ENCODE data around the gene MYEF2. TPM values are rescaled to one million over a fixed set of nuclear protein-coding genes. Genes with fewer than 3 reads are reported as not detected.

MYEF2 gene
- polyA plus RNA-seq, 1 donor = 28.8 TPM

- Histone ChIP-seq H3K27me3 (ENCODE audit: control insufficient read depth, insufficient read depth, low read length) (peaks cover 6% of the 10 kb centered on the region), H3K4me1 (ENCODE audit: control insufficient read depth, insufficient read depth, low read length) (no peaks in the 10 kb centered on the region), H3K36me3 (ENCODE audit: control insufficient read depth, insufficient read depth, low read length) (no peaks in the 10 kb centered on the region), H3K9me3 (ENCODE audit: control insufficient read depth, low read depth, low read length) (no peaks in the 10 kb centered on the region), H3K4me3 (ENCODE audit: low read length) (no peak overlapping the region), H3K27ac (ENCODE audit: low read length) (no peak overlapping the region)
- WGBS (ENCODE audit: insufficient coverage, low lambda C conversion rate) = no CpG with 5 or more reads among the region's 4 CpGs
- no peak for DNase-seq
Observed at GRCh38 chr15:48091522-48091921, 86.6 kb downstream of the MYEF2 start.

GRCh38 chr15:48090666-48091065 lies 87.4 kb downstream of the MYEF2 start:
- no peaks in the 10 kb centered on the region for H3K36me3 ChIP-seq (ENCODE audit: control insufficient read depth, insufficient read depth, low read length)
- WGBS (ENCODE audit: insufficient coverage, low lambda C conversion rate) = no CpG with 5 or more reads among the region's 3 CpGs

GRCh38 chr15:48090115-48090514 lies 88.0 kb downstream of the MYEF2 start:
- Histone ChIP-seq H3K36me3 (ENCODE audit: control insufficient read depth, insufficient read depth, low read length) (no peaks in the 10 kb centered on the region), H3K4me1 (ENCODE audit: control insufficient read depth, insufficient read depth, low read length) (no peaks in the 10 kb centered on the region), H3K4me3 (ENCODE audit: low read length) (no peak overlapping the region), H3K27me3 (ENCODE audit: control insufficient read depth, insufficient read depth, low read length) (peaks cover 6% of the 10 kb centered on the region), H3K27ac (ENCODE audit: low read length) (no peak overlapping the region), H3K9me3 (ENCODE audit: control insufficient read depth, low read depth, low read length) (no peaks in the 10 kb centered on the region)
- DNase-seq = no peak
- WGBS (ENCODE audit: insufficient coverage, low lambda C conversion rate) = no CpG with 5 or more reads among the region's 2 CpGs

More at GRCh38 chr15:48090666-48091065, 87.4 kb downstream of the MYEF2 start:
- H3K9me3 ChIP-seq (ENCODE audit: control insufficient read depth, low read depth, low read length) = no peaks in the 10 kb centered on the region
- H3K27ac ChIP-seq (ENCODE audit: low read length) = no peak overlapping the region
- DNase-seq = no peak
- no peaks in the 10 kb centered on the region for H3K4me1 ChIP-seq (ENCODE audit: control insufficient read depth, insufficient read depth, low read length)
- H3K4me3 ChIP-seq (ENCODE audit: low read length) = no peak overlapping the region
- H3K27me3 ChIP-seq (ENCODE audit: control insufficient read depth, insufficient read depth, low read length) = peaks cover 6% of the 10 kb centered on the region

- no peaks in the 10 kb centered on the region for H3K36me3 ChIP-seq (ENCODE audit: control insufficient read depth, insufficient read depth, low read length)
- 50% methylated on average over 1 of the region's 6 CpGs for WGBS (ENCODE audit: insufficient coverage, low lambda C conversion rate)
- DNase-seq = no peak
- no peaks in the 10 kb centered on the region for H3K4me1 ChIP-seq (ENCODE audit: control insufficient read depth, insufficient read depth, low read length)
- peaks cover 6% of the 10 kb centered on the region for H3K27me3 ChIP-seq (ENCODE audit: control insufficient read depth, insufficient read depth, low read length)
- no peak overlapping the region for H3K27ac ChIP-seq (ENCODE audit: low read length)
- H3K4me3 ChIP-seq (ENCODE audit: low read length) = no peak overlapping the region
- no peaks in the 10 kb centered on the region for H3K9me3 ChIP-seq (ENCODE audit: control insufficient read depth, low read depth, low read length)
Observed at GRCh38 chr15:48089702-48090101, 88.4 kb downstream of the MYEF2 start.

GRCh38 chr15:48087844-48088243 lies 90.3 kb downstream of the MYEF2 start:
- Histone ChIP-seq H3K27ac (ENCODE audit: low read length) (no peak overlapping the region), H3K4me1 (ENCODE audit: control insufficient read depth, insufficient read depth, low read length) (no peaks in the 10 kb centered on the region), H3K36me3 (ENCODE audit: control insufficient read depth, insufficient read depth, low read length) (no peaks in the 10 kb centered on the region), H3K9me3 (ENCODE audit: control insufficient read depth, low read depth, low read length) (no peaks in the 10 kb centered on the region), H3K27me3 (ENCODE audit: control insufficient read depth, insufficient read depth, low read length) (peaks cover 6% of the 10 kb centered on the region), H3K4me3 (ENCODE audit: low read length) (no peak overlapping the region)
- no peak for DNase-seq
- WGBS (ENCODE audit: insufficient coverage, low lambda C conversion rate) = no CpG with 5 or more reads among the region's 3 CpGs

- 70% methylated on average over 2 of the region's 5 CpGs for WGBS (ENCODE audit: insufficient coverage, low lambda C conversion rate)
- no peak overlapping the region for H3K4me3 ChIP-seq (ENCODE audit: low read length)
- no peak for DNase-seq
Observed at GRCh38 chr15:48086576-48086975, 91.5 kb downstream of the MYEF2 start.

GRCh38 chr15:48086133-48086532 lies 92.0 kb downstream of the MYEF2 start:
- H3K4me3 ChIP-seq (ENCODE audit: low read length) = no peak overlapping the region
- no peaks in the 10 kb centered on the region for H3K9me3 ChIP-seq (ENCODE audit: control insufficient read depth, low read depth, low read length)
- peaks cover 6% of the 10 kb centered on the region for H3K27me3 ChIP-seq (ENCODE audit: control insufficient read depth, insufficient read depth, low read length)
- no peaks in the 10 kb centered on the region for H3K4me1 ChIP-seq (ENCODE audit: control insufficient read depth, insufficient read depth, low read length)
- H3K36me3 ChIP-seq (ENCODE audit: control insufficient read depth, insufficient read depth, low read length) = no peaks in the 10 kb centered on the region
- no peak overlapping the region for H3K27ac ChIP-seq (ENCODE audit: low read length)
- WGBS (ENCODE audit: insufficient coverage, low lambda C conversion rate) = 85% methylated on average over 4 of the region's 5 CpGs
- DNase-seq = no peak

More at GRCh38 chr15:48086576-48086975, 91.5 kb downstream of the MYEF2 start:
- Histone ChIP-seq H3K4me1 (ENCODE audit: control insufficient read depth, insufficient read depth, low read length) (no peaks in the 10 kb centered on the region), H3K27me3 (ENCODE audit: control insufficient read depth, insufficient read depth, low read length) (peaks cover 6% of the 10 kb centered on the region), H3K27ac (ENCODE audit: low read length) (no peak overlapping the region), H3K36me3 (ENCODE audit: control insufficient read depth, insufficient read depth, low read length) (no peaks in the 10 kb centered on the region), H3K9me3 (ENCODE audit: control insufficient read depth, low read depth, low read length) (no peaks in the 10 kb centered on the region)

- no peaks in the 10 kb centered on the region for H3K4me1 ChIP-seq (ENCODE audit: control insufficient read depth, insufficient read depth, low read length)
- no peaks in the 10 kb centered on the region for H3K9me3 ChIP-seq (ENCODE audit: control insufficient read depth, low read depth, low read length)
- DNase-seq = no peak
- no peaks in the 10 kb centered on the region for H3K36me3 ChIP-seq (ENCODE audit: control insufficient read depth, insufficient read depth, low read length)
- H3K27me3 ChIP-seq (ENCODE audit: control insufficient read depth, insufficient read depth, low read length) = peaks cover 2% of the 10 kb centered on the region
- WGBS (ENCODE audit: insufficient coverage, low lambda C conversion rate) = 100% methylated on average over 2 of the region's 6 CpGs
- no peak overlapping the region for H3K4me3 ChIP-seq (ENCODE audit: low read length)
- no peak overlapping the region for H3K27ac ChIP-seq (ENCODE audit: low read length)
Observed at GRCh38 chr15:48085591-48085930, 92.5 kb downstream of the MYEF2 start.

GRCh38 chr15:48084759-48085590 lies 93.1 kb downstream of the MYEF2 start:
- H3K27ac ChIP-seq (ENCODE audit: low read length) = no peak overlapping the region
- H3K4me1 ChIP-seq (ENCODE audit: control insufficient read depth, insufficient read depth, low read length) = no peaks in the 10 kb centered on the region
- H3K9me3 ChIP-seq (ENCODE audit: control insufficient read depth, low read depth, low read length) = no peaks in the 10 kb centered on the region
- no CpG with 5 or more reads among the region's 6 CpGs for WGBS (ENCODE audit: insufficient coverage, low lambda C conversion rate)
- H3K27me3 ChIP-seq (ENCODE audit: control insufficient read depth, insufficient read depth, low read length) = peaks cover 2% of the 10 kb centered on the region
- H3K4me3 ChIP-seq (ENCODE audit: low read length) = no peak overlapping the region
- H3K36me3 ChIP-seq (ENCODE audit: control insufficient read depth, insufficient read depth, low read length) = no peaks in the 10 kb centered on the region
- peak; percentile 13 to 14 for DNase-seq
